Measurements from ENCODE around the gene TRMT44.

DNA sequence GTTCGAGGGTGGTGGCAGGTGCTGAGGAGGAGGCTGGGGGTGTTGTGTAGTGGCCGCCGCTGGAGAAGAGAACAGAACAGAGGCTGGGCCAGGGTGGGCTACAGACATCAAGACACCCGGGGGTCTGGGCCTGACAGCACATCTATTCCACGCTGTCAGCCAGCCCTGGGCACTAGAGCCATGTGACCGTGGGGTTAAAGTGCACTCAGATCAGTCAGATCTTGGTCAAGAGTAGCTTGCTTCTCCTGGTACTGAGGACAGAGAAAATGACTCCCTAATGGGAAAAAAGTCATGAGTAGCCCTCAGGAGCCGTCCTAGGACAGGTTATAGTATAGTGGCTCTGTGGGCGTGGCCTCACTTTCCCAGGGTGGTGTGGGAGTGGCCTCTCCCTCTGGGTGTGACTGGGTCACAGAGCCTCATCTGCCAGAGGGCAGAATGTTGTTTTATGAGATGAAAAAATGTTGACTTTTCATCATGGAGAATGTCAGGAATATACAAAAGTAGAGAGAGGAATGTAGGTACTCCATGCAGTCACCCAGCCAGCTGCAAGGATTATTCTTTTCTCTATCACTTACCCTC lies 19.4 kb downstream of the TRMT44 start:
- TF ChIP-seq, protein P1, sequence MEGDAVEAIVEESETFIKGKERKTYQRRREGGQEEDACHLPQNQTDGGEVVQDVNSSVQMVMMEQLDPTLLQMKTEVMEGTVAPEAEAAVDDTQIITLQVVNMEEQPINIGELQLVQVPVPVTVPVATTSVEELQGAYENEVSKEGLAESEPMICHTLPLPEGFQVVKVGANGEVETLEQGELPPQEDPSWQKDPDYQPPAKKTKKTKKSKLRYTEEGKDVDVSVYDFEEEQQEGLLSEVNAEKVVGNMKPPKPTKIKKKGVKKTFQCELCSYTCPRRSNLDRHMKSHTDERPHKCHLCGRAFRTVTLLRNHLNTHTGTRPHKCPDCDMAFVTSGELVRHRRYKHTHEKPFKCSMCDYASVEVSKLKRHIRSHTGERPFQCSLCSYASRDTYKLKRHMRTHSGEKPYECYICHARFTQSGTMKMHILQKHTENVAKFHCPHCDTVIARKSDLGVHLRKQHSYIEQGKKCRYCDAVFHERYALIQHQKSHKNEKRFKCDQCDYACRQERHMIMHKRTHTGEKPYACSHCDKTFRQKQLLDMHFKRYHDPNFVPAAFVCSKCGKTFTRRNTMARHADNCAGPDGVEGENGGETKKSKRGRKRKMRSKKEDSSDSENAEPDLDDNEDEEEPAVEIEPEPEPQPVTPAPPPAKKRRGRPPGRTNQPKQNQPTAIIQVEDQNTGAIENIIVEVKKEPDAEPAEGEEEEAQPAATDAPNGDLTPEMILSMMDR (conservative IDR thresholded peaks at IDR 0.05; ENCODE audit: low read depth, low read length), result no peak
- TF ChIP-seq EZH2phosphoT487 (IDR thresholded peaks at IDR 0.05; ENCODE audit: borderline replicate concordance, low read length) (no peak), EZH2 (IDR thresholded peaks at IDR 0.05; ENCODE audit: low read length, unreplicated experiment) (no peak)

Data from PC-3 (cell line).